ENCODE results near the gene RPL13. TPM values are rescaled to one million over a fixed set of nuclear protein-coding genes. Genes with fewer than 3 reads are reported as not detected.

RPL13 gene
- total and polyA plus RNA-seq, 2 of the 8 experiments (the other 6 are each of a cell fraction or from before 2014, with no cell fraction given): 2,162 to 7,384 TPM

DNA sequence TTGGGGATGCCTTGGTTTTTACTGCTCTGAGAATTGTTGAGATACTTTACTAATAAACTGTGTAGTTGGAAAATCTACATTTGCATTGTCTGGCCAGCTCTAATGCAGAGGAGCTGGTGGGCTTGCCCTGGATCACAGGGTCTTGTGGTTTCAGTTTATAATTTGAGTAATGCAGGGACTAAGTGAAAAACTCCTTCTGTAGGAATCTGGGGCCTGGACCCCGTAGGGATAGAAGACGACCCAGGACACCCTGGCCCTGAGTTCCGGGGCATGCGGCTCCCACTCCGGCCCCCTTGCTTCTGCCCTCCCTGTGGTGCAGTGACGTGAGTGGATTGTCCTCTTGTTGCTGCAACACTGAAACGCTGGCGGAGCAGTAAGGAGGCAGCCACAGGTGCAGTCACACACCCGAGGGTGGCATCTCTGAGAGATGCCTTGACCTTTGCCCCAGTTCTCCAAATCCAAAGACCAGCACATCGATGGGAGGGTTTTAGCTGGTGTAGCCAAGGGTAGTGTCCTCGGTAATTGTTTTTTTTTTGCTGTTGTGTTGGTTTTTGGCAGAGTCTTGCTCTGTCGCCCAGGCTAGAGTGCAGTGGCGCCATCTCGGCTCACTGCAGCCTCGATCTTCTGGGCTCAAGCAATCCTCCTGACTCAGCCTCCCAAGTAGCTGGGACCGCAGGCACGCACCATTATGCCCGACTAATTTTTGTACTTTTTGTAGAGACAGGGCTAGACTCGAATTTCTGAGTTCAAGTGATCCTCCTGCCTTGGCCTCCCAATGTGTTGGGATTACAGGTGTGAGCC is 2.6 kb upstream of the RPL13 start (continued):
- TF ChIP-seq, protein P1, sequence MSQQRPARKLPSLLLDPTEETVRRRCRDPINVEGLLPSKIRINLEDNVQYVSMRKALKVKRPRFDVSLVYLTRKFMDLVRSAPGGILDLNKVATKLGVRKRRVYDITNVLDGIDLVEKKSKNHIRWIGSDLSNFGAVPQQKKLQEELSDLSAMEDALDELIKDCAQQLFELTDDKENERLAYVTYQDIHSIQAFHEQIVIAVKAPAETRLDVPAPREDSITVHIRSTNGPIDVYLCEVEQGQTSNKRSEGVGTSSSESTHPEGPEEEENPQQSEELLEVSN (IDR thresholded peaks at IDR 0.05): no peak
- no peak for TF ChIP-seq ASH2L (IDR thresholded peaks at IDR 0.05; ENCODE audit: low read length)

Measured in H1 (cell line).